Spleen (tissue), 7 donors: ENCODE data around the gene SH3RF3.

ENCODE experiments used
- POLR2A ChIP-seq, 3 donors: fragments of 450-650 bp; IDR thresholded peaks; one replicate each; pipeline ENCODE4 v1.5.1; 2017; ENCODE audit warnings: antibody characterized with exemption in 3 of 3, mild to moderate bottlenecking in 1 of 3
- POLR2AphosphoS5 ChIP-seq, 3 donors: sonication (generic); formaldehyde crosslinking; IDR thresholded peaks; one replicate each; pipeline ENCODE4 v1.5.1; 2017; ENCODE audit warnings: antibody characterized with exemption in 3 of 3
- TF ChIP-seq, protein P1 (sequence below), 11 experiments: fragments of 200-600 bp in 7 of 11; fragments of 450-650 bp in 4 of 11; sonication (generic) in 4 of 11; IDR thresholded peaks in 8 of 11; conservative IDR thresholded peaks in 3 of 11; 1 replicate in 7 of 11; 2 replicates in 4 of 11; pipeline versions ENCODE4 v1.4.0 to v1.8.0; 2016 to 2021; ENCODE audit warnings: antibody characterized with exemption in 11 of 11, inconsistent platforms in 4 of 11, mild to moderate bottlenecking in 1 of 11
- donor health status: DM: no; HTN: no; CAD: no; lungs with moderate emphysema.
- donor health status: DM: no; HTN: no; CAD: no.
- donor health status: DM: no; HTN: no; CAD: no.

DNA sequence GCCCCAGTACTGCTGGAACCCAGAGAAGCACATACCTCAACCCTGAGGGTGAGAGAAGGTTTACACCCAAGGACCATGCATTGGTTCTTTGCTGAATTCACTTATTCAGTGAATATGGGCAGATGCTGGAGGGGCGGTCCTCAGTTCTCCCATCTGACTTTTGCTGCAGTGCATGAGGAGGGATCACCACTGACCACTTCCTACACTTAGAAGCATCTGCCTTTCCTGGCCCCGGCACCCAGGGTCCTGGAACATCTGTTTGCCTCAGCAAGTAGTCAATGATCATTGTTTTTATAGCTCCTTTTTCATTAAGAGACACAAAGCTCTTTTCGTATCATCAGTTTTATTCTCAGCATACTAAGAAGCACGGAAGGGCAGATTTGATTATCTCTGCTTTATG, 211.4 kb downstream of the SH3RF3 start:
- no peak for TF ChIP-seq POLR2A (IDR thresholded peaks at IDR 0.05)
- TF ChIP-seq, protein P1, sequence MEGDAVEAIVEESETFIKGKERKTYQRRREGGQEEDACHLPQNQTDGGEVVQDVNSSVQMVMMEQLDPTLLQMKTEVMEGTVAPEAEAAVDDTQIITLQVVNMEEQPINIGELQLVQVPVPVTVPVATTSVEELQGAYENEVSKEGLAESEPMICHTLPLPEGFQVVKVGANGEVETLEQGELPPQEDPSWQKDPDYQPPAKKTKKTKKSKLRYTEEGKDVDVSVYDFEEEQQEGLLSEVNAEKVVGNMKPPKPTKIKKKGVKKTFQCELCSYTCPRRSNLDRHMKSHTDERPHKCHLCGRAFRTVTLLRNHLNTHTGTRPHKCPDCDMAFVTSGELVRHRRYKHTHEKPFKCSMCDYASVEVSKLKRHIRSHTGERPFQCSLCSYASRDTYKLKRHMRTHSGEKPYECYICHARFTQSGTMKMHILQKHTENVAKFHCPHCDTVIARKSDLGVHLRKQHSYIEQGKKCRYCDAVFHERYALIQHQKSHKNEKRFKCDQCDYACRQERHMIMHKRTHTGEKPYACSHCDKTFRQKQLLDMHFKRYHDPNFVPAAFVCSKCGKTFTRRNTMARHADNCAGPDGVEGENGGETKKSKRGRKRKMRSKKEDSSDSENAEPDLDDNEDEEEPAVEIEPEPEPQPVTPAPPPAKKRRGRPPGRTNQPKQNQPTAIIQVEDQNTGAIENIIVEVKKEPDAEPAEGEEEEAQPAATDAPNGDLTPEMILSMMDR (IDR thresholded peaks at IDR 0.05 in 8 of 11, conservative IDR thresholded peaks at IDR 0.05 in 3 of 11): no peak
- no peak for TF ChIP-seq POLR2AphosphoS5 (IDR thresholded peaks at IDR 0.05)
